ENCODE measurements around the gene DDHD1. TPM values are rescaled to one million over a fixed set of nuclear protein-coding genes. Genes with fewer than 3 reads are reported as not detected.

DDHD1 gene
- total RNA-seq, 1 experiment from 2014 or later, result 6.9 TPM

- no peak for DNase-seq (ENCODE audit: low spot score)
These were observed 119.1 kb downstream of the DDHD1 start for GRCh38 chr14:53034036-53034435.

GRCh38 chr14:53032838-53033390 lies 120.2 kb downstream of the DDHD1 start:
- DNase-seq (ENCODE audit: low spot score), result no peak

- DNase-seq (ENCODE audit: low spot score), result peak; percentile 59
These were observed 120.8 kb downstream of the DDHD1 start for GRCh38 chr14:53032161-53032803.

- no peak for DNase-seq (ENCODE audit: low spot score)
These were observed 125.6 kb downstream of the DDHD1 start for GRCh38 chr14:53027562-53027961.

- DNase-seq (ENCODE audit: low spot score), result no peak
These were observed 126.1 kb downstream of the DDHD1 start for GRCh38 chr14:53027041-53027440.

GRCh38 chr14:53023325-53023724 lies 129.8 kb downstream of the DDHD1 start:
- no peak for DNase-seq (ENCODE audit: low spot score)

- DNase-seq (ENCODE audit: low spot score), result no peak
These were observed 130.5 kb downstream of the DDHD1 start for GRCh38 chr14:53022593-53022992.

- DNase-seq (ENCODE audit: low spot score), result no peak
These were observed 132.8 kb downstream of the DDHD1 start for GRCh38 chr14:53020193-53020932.

GRCh38 chr14:53019406-53019805 lies 133.7 kb downstream of the DDHD1 start:
- DNase-seq (ENCODE audit: low spot score), result no peak

GRCh38 chr14:53017837-53018236 lies 135.3 kb downstream of the DDHD1 start:
- no peak for DNase-seq (ENCODE audit: low spot score)

- no peak for DNase-seq (ENCODE audit: low spot score)
These were observed 136.2 kb downstream of the DDHD1 start for GRCh38 chr14:53016919-53017318.

- DNase-seq (ENCODE audit: low spot score), result no peak
These were observed 136.6 kb downstream of the DDHD1 start for GRCh38 chr14:53016491-53016890.

- peak; percentile 78 for DNase-seq (ENCODE audit: low spot score)
These were observed 142.1 kb downstream of the DDHD1 start for GRCh38 chr14:53011053-53011462.

- no peak for DNase-seq (ENCODE audit: low spot score)
These were observed 142.7 kb downstream of the DDHD1 start for GRCh38 chr14:53010193-53011040.

- no peak for DNase-seq (ENCODE audit: low spot score)
These were observed 146.1 kb downstream of the DDHD1 start for GRCh38 chr14:53006931-53007562.

- DNase-seq (ENCODE audit: low spot score), result no peak
These were observed 148.1 kb downstream of the DDHD1 start for GRCh38 chr14:53004976-53005375.

GRCh38 chr14:53003776-53004175 lies 149.3 kb downstream of the DDHD1 start:
- no peak for DNase-seq (ENCODE audit: low spot score)

GRCh38 chr14:53002576-53002975 lies 150.5 kb downstream of the DDHD1 start:
- DNase-seq (ENCODE audit: low spot score), result peak; percentile 23

GRCh38 chr14:53001787-53002378 lies 151.2 kb downstream of the DDHD1 start:
- DNase-seq (ENCODE audit: low spot score), result no peak

GRCh38 chr14:52998376-52999015 lies 154.6 kb downstream of the DDHD1 start:
- no peak for DNase-seq (ENCODE audit: low spot score)

- no peak for DNase-seq (ENCODE audit: low spot score)
These were observed 156.6 kb downstream of the DDHD1 start for GRCh38 chr14:52996493-52996892.

Data from H4 (cell line).